ENCODE measurements around the gene AMZ1.
"Not testable (repeated sequence)": the region's sequence is repeated elsewhere in the genome, so short reads cannot be mapped to it uniquely, and the experiment has no call there.

Gene AMZ1

DNA sequence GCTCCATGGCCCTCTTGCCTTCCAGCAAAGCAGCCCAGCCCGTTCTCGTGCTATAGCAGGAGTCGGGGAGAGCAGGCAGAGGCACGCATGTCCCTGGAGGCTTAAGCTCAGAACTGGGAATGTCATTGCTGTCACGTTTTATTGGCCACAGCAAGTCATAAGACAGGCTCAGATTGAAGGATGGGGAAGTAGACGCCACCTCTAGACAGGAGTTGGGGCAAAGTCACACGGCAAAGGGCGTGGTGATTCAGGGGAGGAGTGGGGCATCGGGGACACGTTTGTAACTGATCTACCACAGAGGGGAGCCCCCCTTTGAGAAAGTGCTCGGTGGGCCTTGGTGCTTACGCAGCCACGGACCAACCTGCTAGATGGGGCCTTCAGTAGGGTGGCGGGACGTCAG lies 9.5 kb upstream of the AMZ1 start:
- peaks cover 14% of the 10 kb centered on the region for H3K27me3 ChIP-seq (ENCODE audit: control insufficient read depth, insufficient read depth, low read length)
- not testable (repeated sequence) for H3K9me3 ChIP-seq (ENCODE audit: control insufficient read depth, low read length); H3K4me3 ChIP-seq (ENCODE audit: low read length); H3K9ac ChIP-seq (ENCODE audit: low read length); H3K4me1 ChIP-seq (ENCODE audit: control insufficient read depth, insufficient read depth, low read length); H3K36me3 ChIP-seq (ENCODE audit: control insufficient read depth, insufficient read depth, low read length)

DNA sequence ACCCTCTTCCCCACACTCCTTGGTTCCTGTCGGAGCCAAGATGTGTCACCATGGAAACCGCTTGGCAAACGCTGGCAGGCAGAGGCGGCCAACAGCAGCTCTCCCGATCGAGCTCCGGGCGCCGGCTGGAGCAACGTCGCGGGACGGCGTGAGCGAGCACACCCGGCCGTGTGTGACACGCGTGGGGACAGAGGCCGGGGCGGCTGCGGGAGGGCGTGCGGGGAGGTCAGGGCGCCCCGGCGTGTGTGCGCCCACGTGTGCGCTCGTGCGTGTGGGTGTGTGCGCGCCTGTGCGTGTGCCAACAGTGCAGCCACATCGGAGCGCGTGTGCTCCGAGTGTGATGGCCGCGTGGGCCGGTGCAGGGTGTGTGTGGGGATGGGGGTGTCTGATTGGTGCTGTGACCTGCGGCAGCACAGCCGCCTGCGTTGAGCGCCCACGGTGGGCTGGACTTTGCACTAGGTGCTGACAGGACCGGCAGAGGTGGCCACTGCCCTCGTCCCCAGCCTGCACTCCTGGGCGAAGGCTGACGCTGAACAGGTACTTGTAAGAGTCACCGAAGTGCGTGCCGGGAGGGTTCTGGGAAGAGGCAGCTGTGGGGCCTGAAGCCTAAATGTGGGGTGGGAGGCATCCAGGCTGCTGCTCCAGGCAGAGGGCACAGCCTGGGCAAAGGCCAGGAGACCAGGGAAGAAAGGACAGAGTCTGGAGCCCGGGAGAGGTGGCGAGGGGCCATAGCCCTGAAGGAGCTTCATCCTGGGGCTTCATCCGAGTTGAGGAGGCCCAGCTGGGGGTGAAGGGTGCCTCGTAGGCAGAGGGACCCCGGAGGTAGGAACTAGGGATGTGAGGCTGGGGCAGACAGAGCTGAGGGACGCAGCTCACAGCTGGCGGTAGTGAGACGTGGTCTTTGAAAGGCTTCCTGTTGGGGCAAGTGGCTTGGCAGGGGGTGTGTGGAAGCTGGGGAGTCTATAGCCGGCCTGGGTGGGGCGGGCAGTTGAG lies 8.6 kb upstream of the AMZ1 start:
- H3K4me1 ChIP-seq (ENCODE audit: control insufficient read depth, insufficient read depth, low read length); H3K36me3 ChIP-seq (ENCODE audit: control insufficient read depth, insufficient read depth, low read length); H3K9ac ChIP-seq (ENCODE audit: low read length); H3K9me3 ChIP-seq (ENCODE audit: control insufficient read depth, low read length); H3K4me3 ChIP-seq (ENCODE audit: low read length): not testable (repeated sequence)
- peaks cover 14% of the 10 kb centered on the region for H3K27me3 ChIP-seq (ENCODE audit: control insufficient read depth, insufficient read depth, low read length)

DNA sequence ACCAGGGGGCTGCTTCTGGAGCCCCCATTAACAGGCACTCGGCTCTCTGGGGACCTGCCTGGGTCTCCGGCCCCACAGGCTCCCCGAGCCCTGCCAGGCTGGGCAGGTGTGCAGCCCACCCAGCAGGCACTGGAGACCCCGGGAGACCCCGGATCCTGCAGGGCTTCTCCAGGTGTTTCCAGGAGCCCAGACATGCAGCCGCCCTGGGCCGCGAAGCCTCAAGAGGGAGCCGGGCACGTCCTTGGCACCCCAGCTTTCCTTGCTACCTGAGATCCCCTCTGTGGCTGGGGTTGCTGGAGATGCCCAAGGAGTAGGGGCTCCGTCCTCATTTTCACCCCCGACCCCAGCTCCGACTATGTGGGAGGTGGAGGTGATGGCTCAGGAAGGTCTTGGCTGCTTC lies 7.7 kb upstream of the AMZ1 start:
- Histone ChIP-seq H3K9me3 (ENCODE audit: control insufficient read depth, low read length) (no peaks in the 10 kb centered on the region), H3K36me3 (ENCODE audit: control insufficient read depth, insufficient read depth, low read length) (no peaks in the 10 kb centered on the region), H3K9ac (ENCODE audit: low read length) (no peak overlapping the region), H3K4me1 (ENCODE audit: control insufficient read depth, insufficient read depth, low read length) (no peaks in the 10 kb centered on the region), H3K27me3 (ENCODE audit: control insufficient read depth, insufficient read depth, low read length) (peaks cover 14% of the 10 kb centered on the region), H3K4me3 (ENCODE audit: low read length) (no peak overlapping the region)

DNA sequence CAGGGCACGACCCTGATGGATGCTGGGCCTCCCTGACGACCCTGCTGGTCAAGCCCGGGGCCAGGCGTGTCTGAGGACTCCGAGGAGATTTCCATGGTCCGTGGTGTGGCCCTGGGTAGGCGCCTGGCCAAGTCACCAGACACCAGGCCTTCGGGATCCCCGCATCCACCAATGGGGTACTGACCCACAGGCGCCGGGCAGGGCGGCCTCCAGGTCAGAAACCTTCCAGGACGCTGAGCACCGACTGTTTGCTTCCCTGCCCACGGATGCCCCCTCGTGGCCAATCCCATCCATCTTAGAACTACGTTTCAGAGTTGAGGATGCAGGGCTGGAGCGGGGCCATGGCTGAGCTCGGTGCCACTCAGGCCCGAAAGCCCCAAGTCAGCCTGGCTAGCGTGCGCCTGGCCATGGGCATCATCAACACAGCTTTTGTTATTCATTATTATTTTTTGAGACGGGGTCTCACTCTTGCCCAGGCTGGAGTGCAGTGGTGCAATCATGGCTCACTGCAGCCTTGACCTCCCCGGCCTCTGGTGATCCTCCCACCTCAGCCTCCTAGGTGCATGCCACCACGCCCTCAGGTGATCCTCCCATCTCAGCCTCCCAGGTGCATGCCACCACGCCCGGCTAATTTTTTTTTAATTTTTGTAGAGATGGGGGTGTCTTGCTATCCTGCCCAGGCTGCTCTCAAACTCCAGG lies 7.1 kb upstream of the AMZ1 start:
- Histone ChIP-seq H3K27me3 (ENCODE audit: control insufficient read depth, insufficient read depth, low read length) (peaks cover 14% of the 10 kb centered on the region), H3K4me1 (ENCODE audit: control insufficient read depth, insufficient read depth, low read length) (no peaks in the 10 kb centered on the region), H3K36me3 (ENCODE audit: control insufficient read depth, insufficient read depth, low read length) (no peaks in the 10 kb centered on the region), H3K4me3 (ENCODE audit: low read length) (no peak overlapping the region), H3K9me3 (ENCODE audit: control insufficient read depth, low read length) (no peaks in the 10 kb centered on the region), H3K9ac (ENCODE audit: low read length) (no peak overlapping the region)

DNA sequence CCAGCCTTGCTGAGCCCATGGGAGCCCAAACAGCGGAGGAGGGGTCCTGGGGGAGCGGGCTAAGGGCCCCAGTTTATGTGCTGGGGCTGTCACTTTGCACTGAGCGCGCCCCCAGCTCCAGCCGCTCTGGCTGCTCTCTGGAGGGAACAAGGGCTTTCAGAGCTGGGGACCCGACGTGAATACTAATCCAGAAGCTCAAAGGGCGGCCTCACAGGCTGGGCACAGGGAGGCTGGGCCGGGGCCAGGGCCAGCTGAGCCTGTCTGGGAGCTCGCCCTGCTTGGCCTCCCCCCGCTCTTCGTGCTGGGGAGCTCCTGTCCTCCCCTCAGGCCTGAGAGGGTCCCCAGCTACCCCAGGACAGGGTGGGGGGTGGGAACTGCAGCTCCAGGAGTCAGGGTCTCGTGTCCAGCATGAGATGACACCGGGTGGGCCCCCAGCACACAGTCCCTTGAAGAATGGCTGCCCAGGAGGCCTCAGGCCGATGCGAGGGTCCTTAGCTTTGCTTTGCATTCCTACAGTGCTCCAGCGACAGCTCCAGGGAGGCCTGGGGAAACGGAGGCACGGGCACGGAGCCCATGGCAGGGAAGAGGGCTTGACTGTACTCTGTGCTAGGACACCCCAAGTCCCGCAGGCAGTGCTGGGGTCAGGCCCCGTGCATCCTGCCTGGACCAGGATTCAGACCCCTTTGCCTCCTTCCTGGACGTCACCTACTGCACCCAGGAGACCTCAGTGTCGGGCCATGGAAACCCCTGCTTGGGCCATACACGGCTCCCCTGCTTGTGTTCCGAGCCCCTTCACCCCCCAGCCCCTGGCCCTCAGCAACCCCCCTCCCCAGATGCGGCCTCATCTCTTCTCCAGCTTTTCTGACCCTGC lies 5.8 kb upstream of the AMZ1 start:
- no peaks in the 10 kb centered on the region for H3K9me3 ChIP-seq (ENCODE audit: control insufficient read depth, low read length)
- H3K36me3 ChIP-seq (ENCODE audit: control insufficient read depth, insufficient read depth, low read length): no peaks in the 10 kb centered on the region
- H3K4me1 ChIP-seq (ENCODE audit: control insufficient read depth, insufficient read depth, low read length): no peaks in the 10 kb centered on the region
- H3K4me3 ChIP-seq (ENCODE audit: low read length): no peak overlapping the region
- H3K27me3 ChIP-seq (ENCODE audit: control insufficient read depth, insufficient read depth, low read length): peaks cover 21% of the 10 kb centered on the region
- no peak overlapping the region for H3K9ac ChIP-seq (ENCODE audit: low read length)

DNA sequence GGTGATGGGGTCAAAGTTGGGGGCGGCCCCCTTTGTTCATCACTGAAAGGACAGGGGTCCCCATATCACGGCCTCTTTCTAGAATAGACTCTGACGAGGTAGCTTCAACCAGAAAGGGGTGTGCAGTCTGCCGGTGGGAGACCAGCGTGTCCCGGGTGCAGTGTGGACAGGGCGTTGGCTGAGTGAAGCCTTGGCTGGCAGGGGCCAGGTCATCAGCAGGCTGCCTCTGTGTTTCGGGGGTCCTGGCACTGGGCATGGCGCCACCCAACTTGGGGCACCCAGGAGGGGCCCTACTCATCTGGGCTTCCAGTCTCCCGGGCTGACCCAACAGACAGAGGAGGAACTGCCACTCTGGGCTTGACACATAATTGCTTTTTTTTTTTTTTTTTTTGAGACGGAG lies 3.5 kb upstream of the AMZ1 start:
- peaks cover 42% of the 10 kb centered on the region for H3K27me3 ChIP-seq (ENCODE audit: control insufficient read depth, insufficient read depth, low read length)
- no peaks in the 10 kb centered on the region for H3K36me3 ChIP-seq (ENCODE audit: control insufficient read depth, insufficient read depth, low read length)

DNA sequence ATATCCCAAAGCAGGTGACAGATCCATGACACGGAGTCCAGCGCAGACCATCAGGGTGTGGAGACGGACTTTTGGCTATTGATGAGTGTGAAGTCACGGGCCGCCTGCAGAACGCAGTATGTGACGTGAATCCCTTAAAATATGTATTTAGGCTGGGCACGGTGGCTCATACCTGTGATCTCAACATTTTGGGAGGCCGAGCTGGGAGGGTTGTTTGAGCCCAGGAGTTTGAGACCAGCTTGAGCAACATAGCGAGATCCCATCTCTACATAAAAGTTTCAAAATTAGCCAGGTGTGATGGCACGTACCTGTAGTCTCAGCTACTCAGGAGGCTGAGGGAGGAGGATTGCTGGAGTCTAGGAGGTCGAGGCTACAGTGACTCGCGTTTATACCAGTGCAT lies 1.9 kb upstream of the AMZ1 start:
- H3K27me3 ChIP-seq (ENCODE audit: control insufficient read depth, insufficient read depth, low read length): peaks cover 42% of the 10 kb centered on the region
- peaks cover 10% of the 10 kb centered on the region for H3K4me1 ChIP-seq (ENCODE audit: control insufficient read depth, insufficient read depth, low read length)
- no peak overlapping the region for H3K9ac ChIP-seq (ENCODE audit: low read length)
- H3K36me3 ChIP-seq (ENCODE audit: control insufficient read depth, insufficient read depth, low read length): no peaks in the 10 kb centered on the region
- H3K4me3 ChIP-seq (ENCODE audit: low read length): no peak overlapping the region
- H3K9me3 ChIP-seq (ENCODE audit: control insufficient read depth, low read length): no peaks in the 10 kb centered on the region

More for the DNA sequence above, 3.5 kb upstream of the AMZ1 start:
- H3K9me3 ChIP-seq (ENCODE audit: control insufficient read depth, low read length): no peaks in the 10 kb centered on the region
- no peak overlapping the region for H3K9ac ChIP-seq (ENCODE audit: low read length)
- no peak overlapping the region for H3K4me3 ChIP-seq (ENCODE audit: low read length)
- H3K4me1 ChIP-seq (ENCODE audit: control insufficient read depth, insufficient read depth, low read length): peaks cover 10% of the 10 kb centered on the region

DNA sequence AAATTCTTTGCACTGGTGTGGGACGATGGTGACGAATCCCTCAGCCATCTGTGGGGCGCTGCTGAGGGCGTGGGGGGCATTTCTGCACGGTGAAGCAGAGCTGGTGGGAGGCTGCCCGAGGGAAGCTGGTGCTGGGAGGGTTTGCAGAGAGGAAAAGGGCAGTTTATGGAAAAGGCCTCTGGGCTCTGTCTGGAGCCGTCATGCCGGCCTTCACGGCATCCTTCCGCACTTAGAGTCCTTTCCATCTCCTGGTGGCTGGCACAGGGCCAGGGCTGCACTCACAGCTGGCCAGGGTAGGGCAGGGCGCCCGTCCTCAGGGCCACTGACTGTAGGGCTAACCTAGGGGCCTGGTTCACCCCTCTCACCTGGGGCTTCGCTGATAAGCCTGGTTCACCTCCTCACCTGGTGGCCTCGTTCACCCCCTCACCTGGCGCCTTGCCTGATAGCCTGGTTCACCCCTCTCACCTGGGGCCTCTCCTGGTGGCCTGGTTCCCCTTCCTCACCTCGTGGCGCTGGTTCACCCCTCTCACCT lies 598 bp upstream of the AMZ1 start:
- Histone ChIP-seq H3K4me3 (ENCODE audit: low read length) (no peak overlapping the region), H3K36me3 (ENCODE audit: control insufficient read depth, insufficient read depth, low read length) (no peaks in the 10 kb centered on the region), H3K4me1 (ENCODE audit: control insufficient read depth, insufficient read depth, low read length) (peaks cover 10% of the 10 kb centered on the region), H3K9ac (ENCODE audit: low read length) (no peak overlapping the region), H3K27me3 (ENCODE audit: control insufficient read depth, insufficient read depth, low read length) (peaks cover 42% of the 10 kb centered on the region), H3K9me3 (ENCODE audit: control insufficient read depth, low read length) (no peaks in the 10 kb centered on the region)

DNA sequence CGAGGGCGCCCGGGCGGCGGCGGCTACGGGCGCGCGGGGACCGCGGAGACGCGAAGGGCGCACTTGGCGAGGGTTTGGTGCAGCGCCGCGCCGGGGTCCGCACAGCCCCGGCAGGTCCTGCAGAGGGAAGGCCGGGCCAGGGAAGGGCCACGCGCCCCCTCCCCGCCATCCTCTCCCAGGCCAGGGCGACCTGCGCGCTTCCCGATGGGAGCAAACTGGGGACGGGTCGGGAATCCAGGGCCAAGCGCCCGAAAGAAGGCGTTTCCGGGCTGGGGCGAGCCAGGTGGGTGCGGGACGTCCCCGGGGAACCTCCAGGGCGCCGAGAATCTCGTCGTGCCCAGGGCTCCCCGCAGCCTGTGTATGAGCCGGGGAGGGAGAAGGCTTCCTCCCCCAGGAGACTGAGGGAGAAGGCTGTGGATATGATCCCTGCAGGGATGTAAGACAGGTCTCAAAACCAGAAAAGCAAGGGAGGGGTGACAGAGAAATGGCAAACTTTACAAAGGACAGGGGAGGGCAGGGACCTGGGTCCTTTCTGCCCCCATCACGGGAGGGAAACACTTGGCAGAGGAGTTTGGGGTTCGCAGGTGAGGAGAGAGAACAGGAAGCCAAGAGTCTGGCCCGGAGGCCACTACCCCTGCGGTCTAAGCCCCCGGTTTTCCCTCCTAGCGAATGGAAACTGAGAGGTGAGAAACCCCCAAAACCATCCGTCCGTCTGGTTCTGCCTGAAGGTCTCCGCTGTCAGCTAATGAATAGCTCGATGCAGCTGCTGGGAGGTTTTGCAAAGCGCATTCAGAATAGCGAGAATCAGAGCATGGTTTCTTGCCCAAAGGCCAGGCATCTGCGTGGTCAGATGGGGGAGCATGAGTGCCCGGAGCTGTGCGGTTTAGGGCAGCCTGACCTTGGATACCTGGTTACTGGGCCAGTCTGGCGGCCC lies 674 bp downstream of the AMZ1 start:
- no peak overlapping the region for H3K4me3 ChIP-seq (ENCODE audit: low read length)
- no peaks in the 10 kb centered on the region for H3K36me3 ChIP-seq (ENCODE audit: control insufficient read depth, insufficient read depth, low read length)
- H3K9me3 ChIP-seq (ENCODE audit: control insufficient read depth, low read length): no peaks in the 10 kb centered on the region
- H3K4me1 ChIP-seq (ENCODE audit: control insufficient read depth, insufficient read depth, low read length): peaks cover 10% of the 10 kb centered on the region
- peaks cover 42% of the 10 kb centered on the region for H3K27me3 ChIP-seq (ENCODE audit: control insufficient read depth, insufficient read depth, low read length)
- no peak overlapping the region for H3K9ac ChIP-seq (ENCODE audit: low read length)

DNA sequence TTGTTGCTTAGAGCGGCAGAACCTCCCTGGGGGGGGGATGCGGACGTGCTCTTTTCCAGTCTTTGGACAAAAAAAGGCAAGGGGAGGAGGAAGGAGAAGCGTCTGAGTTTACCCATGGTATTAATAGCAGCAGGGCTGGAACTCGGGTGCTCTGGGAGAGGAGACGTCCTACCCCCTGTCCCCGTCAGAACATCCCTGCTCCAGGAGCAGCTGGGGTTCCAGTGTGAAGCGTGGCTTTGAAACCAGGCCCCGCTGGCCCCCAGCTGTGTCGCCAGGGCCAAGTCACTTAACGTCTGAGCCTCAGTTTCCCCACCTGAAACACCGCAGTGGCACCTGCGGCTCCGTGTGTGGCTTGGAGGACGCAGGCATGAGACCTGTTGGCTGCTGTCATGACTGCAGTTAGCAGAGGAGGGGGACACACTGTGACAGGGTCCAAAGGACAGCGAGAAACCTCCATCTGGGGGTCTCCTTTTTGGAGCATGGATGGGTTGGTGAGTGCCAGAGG lies 1.4 kb downstream of the AMZ1 start:
- Histone ChIP-seq H3K9me3 (ENCODE audit: control insufficient read depth, low read length) (no peaks in the 10 kb centered on the region), H3K4me3 (ENCODE audit: low read length) (no peak overlapping the region), H3K36me3 (ENCODE audit: control insufficient read depth, insufficient read depth, low read length) (no peaks in the 10 kb centered on the region), H3K27me3 (ENCODE audit: control insufficient read depth, insufficient read depth, low read length) (peaks cover 42% of the 10 kb centered on the region), H3K9ac (ENCODE audit: low read length) (no peak overlapping the region), H3K4me1 (ENCODE audit: control insufficient read depth, insufficient read depth, low read length) (peaks cover 10% of the 10 kb centered on the region)

Data from mucosa of stomach (tissue), 1 donor.